ENCODE results near the gene RNF213. TPM values are rescaled to one million over a fixed set of nuclear protein-coding genes. Genes with fewer than 3 reads are reported as not detected.

The RNF213 gene
- total RNA-seq, 3 donors from 2014 or later: 96.0 to 111 (median 101) TPM

- H3K4me1 ChIP-seq: peaks cover 0 to 15% of the 10 kb centered on the region in 2 donors
- intact Hi-C loops (cut with DNase I; ENCODE audit: low total_unique reads): loop anchor here (10.0 kb wide), 1 partner anchor 549 kb away; no protein-coding TSS in a partner anchor
- no peak for TF ChIP-seq CTCF (IDR thresholded peaks at IDR 0.05)
- TF ChIP-seq POLR2AphosphoS5 (IDR thresholded peaks at IDR 0.05): no peak
- TF ChIP-seq POLR2A (IDR thresholded peaks at IDR 0.05): no peak
These were observed 155.0 kb downstream of the RNF213 start for GRCh38 chr17:80415626-80416137.

GRCh38 chr17:80416260-80416939, 155.7 kb downstream of the RNF213 start:
- H3K36me3 ChIP-seq: no peaks in the 10 kb centered on the region
- H3K9me3 ChIP-seq: no peaks in the 10 kb centered on the region
- TF ChIP-seq POLR2A (IDR thresholded peaks at IDR 0.05) (no peak), POLR2AphosphoS5 (IDR thresholded peaks at IDR 0.05) (no peak), CTCF (IDR thresholded peaks at IDR 0.05) (no peak)
- DNase-seq (ENCODE audit: low spot score in 2 of 2): no peak
- no peaks in the 10 kb centered on the region for H3K27me3 ChIP-seq
- peak overlapping the region; percentile 75 to 98 (median 89) for H3K4me3 ChIP-seq
- intact Hi-C loops (cut with DNase I; ENCODE audit: low total_unique reads): loop anchor here (10.0 kb wide), 1 partner anchor 548 kb away; no protein-coding TSS in a partner anchor
- H3K4me1 ChIP-seq: peaks cover 0 to 15% of the 10 kb centered on the region in 2 donors
- no peak overlapping the region for H3K27ac ChIP-seq

More at GRCh38 chr17:80415626-80416137, 155.0 kb downstream of the RNF213 start:
- Histone ChIP-seq H3K27ac (peak overlapping the region; percentile 95 to 98), H3K27me3 (no peaks in the 10 kb centered on the region), H3K4me3 (peak overlapping the region; percentile 75 to 98 (median 89)), H3K36me3 (no peaks in the 10 kb centered on the region), H3K9me3 (no peaks in the 10 kb centered on the region)
- DNase-seq (ENCODE audit: low spot score in 2 of 2): peak in 1 of 2 donors; percentile 29

DNA sequence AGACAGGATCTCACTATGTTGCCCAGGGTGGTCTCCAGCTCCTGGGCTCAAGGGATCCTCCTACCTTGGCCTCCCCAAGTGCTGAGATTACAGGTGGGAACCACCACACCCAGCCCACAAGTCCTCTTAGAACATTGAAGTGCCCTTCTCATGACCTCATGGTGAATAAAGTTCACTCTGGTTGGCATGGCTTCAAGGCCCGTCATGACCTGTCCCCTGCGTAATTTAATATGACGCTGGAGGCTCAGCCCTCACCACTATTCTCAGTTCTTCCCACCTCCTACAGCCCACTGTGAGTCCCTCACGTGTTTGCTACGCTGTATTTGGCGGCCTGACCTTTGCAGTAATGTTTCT, 156.3 kb downstream of the RNF213 start:
- Histone ChIP-seq H3K27ac (no peak overlapping the region), H3K9me3 (no peaks in the 10 kb centered on the region), H3K27me3 (no peaks in the 10 kb centered on the region), H3K4me1 (peaks cover 0 to 15% of the 10 kb centered on the region in 2 donors), H3K4me3 (no peak overlapping the region), H3K36me3 (no peaks in the 10 kb centered on the region)
- no peak for DNase-seq (ENCODE audit: low spot score in 2 of 2)
- intact Hi-C loops (cut with DNase I; ENCODE audit: low total_unique reads): loop anchor here (10.0 kb wide), 1 partner anchor 548 kb away; no protein-coding TSS in a partner anchor
- TF ChIP-seq POLR2A (IDR thresholded peaks at IDR 0.05): no peak
- TF ChIP-seq CTCF (IDR thresholded peaks at IDR 0.05): no peak
- no peak for TF ChIP-seq POLR2AphosphoS5 (IDR thresholded peaks at IDR 0.05)

- intact Hi-C loops (cut with DNase I; ENCODE audit: low total_unique reads): loop anchor here (10.0 kb wide), 1 partner anchor 546 kb away; no protein-coding TSS in a partner anchor
- peaks cover 0 to 15% of the 10 kb centered on the region in 2 donors for H3K4me1 ChIP-seq
- no peak for DNase-seq (ENCODE audit: low spot score in 2 of 2)
- H3K4me3 ChIP-seq: no peak overlapping the region
- H3K36me3 ChIP-seq: no peaks in the 10 kb centered on the region
- H3K27me3 ChIP-seq: no peaks in the 10 kb centered on the region
- H3K9me3 ChIP-seq: no peaks in the 10 kb centered on the region
- no peak for TF ChIP-seq POLR2AphosphoS5 (IDR thresholded peaks at IDR 0.05)
- no peak for TF ChIP-seq CTCF (IDR thresholded peaks at IDR 0.05)
- no peak for TF ChIP-seq POLR2A (IDR thresholded peaks at IDR 0.05)
- no peak overlapping the region for H3K27ac ChIP-seq
These were observed 157.9 kb downstream of the RNF213 start for GRCh38 chr17:80418589-80418988.

GRCh38 chr17:80419255-80419654, 158.6 kb downstream of the RNF213 start:
- intact Hi-C loops (cut with DNase I; ENCODE audit: low total_unique reads): loop anchor here (10.0 kb wide), 1 partner anchor 546 kb away; no protein-coding TSS in a partner anchor
- Histone ChIP-seq H3K27ac (no peak overlapping the region), H3K4me3 (no peak overlapping the region), H3K4me1 (peaks cover 0 to 12% of the 10 kb centered on the region in 2 donors), H3K36me3 (no peaks in the 10 kb centered on the region), H3K9me3 (no peaks in the 10 kb centered on the region), H3K27me3 (no peaks in the 10 kb centered on the region)
- TF ChIP-seq CTCF (IDR thresholded peaks at IDR 0.05) (no peak), POLR2A (IDR thresholded peaks at IDR 0.05) (no peak), POLR2AphosphoS5 (IDR thresholded peaks at IDR 0.05) (no peak)
- no peak for DNase-seq (ENCODE audit: low spot score in 2 of 2)
